ENCODE data around the gene EPHX1.

Gene EPHX1

DNA sequence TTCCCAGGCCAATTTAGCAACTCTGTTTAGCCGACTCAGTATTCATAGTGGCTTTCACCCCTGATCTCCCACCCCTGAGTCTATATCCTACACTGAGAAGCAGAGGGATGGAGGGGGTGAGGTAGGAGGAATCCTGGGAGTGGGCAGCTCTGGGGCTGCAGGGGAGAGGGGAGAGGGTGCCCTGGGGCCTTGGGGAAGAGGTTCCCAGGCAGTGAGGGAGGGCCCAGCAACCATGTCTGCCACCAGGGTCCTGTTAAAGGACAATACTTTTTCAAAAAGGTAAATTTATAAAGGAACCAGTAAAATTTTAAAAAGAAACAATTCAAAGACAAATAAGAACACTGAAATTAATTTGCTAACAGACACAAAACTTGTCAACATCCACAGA is 30.3 kb downstream of the EPHX1 start:
- no peak for DNase-seq
- H3K4me1 ChIP-seq = peaks cover 0 to 12% (median 6%) of the 10 kb centered on the region in 4 donors
- H3K27me3 ChIP-seq = no peaks in the 10 kb centered on the region
- H3K9me3 ChIP-seq = no peaks in the 10 kb centered on the region
- H3K27ac ChIP-seq = no peak overlapping the region
- TF ChIP-seq, protein P1, sequence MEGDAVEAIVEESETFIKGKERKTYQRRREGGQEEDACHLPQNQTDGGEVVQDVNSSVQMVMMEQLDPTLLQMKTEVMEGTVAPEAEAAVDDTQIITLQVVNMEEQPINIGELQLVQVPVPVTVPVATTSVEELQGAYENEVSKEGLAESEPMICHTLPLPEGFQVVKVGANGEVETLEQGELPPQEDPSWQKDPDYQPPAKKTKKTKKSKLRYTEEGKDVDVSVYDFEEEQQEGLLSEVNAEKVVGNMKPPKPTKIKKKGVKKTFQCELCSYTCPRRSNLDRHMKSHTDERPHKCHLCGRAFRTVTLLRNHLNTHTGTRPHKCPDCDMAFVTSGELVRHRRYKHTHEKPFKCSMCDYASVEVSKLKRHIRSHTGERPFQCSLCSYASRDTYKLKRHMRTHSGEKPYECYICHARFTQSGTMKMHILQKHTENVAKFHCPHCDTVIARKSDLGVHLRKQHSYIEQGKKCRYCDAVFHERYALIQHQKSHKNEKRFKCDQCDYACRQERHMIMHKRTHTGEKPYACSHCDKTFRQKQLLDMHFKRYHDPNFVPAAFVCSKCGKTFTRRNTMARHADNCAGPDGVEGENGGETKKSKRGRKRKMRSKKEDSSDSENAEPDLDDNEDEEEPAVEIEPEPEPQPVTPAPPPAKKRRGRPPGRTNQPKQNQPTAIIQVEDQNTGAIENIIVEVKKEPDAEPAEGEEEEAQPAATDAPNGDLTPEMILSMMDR (IDR thresholded peaks at IDR 0.05) = no peak
- peaks cover 6 to 68% (median 25%) of the 10 kb centered on the region in 3 donors for H3K36me3 ChIP-seq
- H3K4me3 ChIP-seq = no peak overlapping the region
- intact Hi-C loops (cut with DNase I; ENCODE audit: low total_unique reads) = loop anchor here (10.0 kb wide), 1 partner anchor 185 kb away; the partner anchor contains the start of gene ENAH

DNA sequence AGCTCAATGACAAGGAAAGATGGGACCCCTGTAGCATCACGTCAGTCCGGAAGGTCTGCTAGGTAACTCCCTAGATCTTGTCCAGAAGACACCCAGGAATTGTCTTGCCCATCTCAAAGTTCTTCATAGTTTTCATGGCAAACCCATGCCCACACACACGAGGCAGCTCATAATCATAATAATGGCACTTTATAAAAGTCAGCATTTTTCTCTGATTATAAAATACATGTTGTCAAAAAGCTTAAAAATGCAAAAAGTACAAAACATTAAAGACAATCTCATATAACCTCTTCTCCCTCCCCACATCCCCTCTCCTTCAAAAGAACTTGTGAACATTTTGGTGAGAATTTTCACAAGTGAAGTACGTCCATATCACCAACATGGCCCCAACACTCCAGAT is 30.8 kb downstream of the EPHX1 start:
- TF ChIP-seq, protein P1 (IDR thresholded peaks at IDR 0.05) = no peak
- H3K27ac ChIP-seq = no peak overlapping the region
- H3K4me3 ChIP-seq = no peak overlapping the region
- H3K4me1 ChIP-seq = peaks cover 0 to 12% (median 7%) of the 10 kb centered on the region in 4 donors
- H3K27me3 ChIP-seq = no peaks in the 10 kb centered on the region
- intact Hi-C loops (cut with DNase I; ENCODE audit: low total_unique reads) = loop anchor here (10.0 kb wide), 1 partner anchor 186 kb away; the partner anchor contains the start of gene ENAH
- DNase-seq = no peak
- H3K36me3 ChIP-seq = peaks cover 6 to 73% (median 26%) of the 10 kb centered on the region in 3 donors
- no peaks in the 10 kb centered on the region for H3K9me3 ChIP-seq

DNA sequence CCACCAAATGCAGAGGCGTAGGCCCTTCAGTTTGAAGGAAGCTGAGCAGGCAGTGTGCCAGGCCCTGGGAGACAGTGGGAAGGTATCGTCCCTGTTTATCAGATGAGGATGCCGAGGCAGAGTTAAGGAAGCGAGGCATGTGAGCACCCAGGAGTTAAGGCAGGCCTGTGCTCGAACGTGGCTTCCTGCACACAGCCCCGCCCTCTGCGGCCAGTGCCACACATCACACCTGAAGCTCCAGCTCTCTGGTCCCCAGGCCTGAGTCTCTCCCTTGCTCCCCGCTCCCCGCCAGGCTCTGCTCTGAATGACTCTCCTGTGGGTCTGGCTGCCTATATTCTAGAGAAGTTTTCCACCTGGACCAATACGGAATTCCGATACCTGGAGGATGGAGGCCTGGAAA is 32.1 kb downstream of the EPHX1 start:
- TF ChIP-seq, protein P1 (IDR thresholded peaks at IDR 0.05) = no peak
- H3K27me3 ChIP-seq = no peaks in the 10 kb centered on the region
- H3K9me3 ChIP-seq = no peaks in the 10 kb centered on the region
- H3K4me1 ChIP-seq = peaks cover 0 to 9% (median 6%) of the 10 kb centered on the region in 4 donors
- intact Hi-C loops (cut with DNase I; ENCODE audit: low total_unique reads) = loop anchor here (10.0 kb wide), 1 partner anchor 187 kb away; the partner anchor contains the start of gene ENAH
- DNase-seq = no peak
- no peak overlapping the region for H3K27ac ChIP-seq
- H3K36me3 ChIP-seq = peaks cover 6 to 85% (median 39%) of the 10 kb centered on the region in 3 donors
- H3K4me3 ChIP-seq = no peak overlapping the region

DNA sequence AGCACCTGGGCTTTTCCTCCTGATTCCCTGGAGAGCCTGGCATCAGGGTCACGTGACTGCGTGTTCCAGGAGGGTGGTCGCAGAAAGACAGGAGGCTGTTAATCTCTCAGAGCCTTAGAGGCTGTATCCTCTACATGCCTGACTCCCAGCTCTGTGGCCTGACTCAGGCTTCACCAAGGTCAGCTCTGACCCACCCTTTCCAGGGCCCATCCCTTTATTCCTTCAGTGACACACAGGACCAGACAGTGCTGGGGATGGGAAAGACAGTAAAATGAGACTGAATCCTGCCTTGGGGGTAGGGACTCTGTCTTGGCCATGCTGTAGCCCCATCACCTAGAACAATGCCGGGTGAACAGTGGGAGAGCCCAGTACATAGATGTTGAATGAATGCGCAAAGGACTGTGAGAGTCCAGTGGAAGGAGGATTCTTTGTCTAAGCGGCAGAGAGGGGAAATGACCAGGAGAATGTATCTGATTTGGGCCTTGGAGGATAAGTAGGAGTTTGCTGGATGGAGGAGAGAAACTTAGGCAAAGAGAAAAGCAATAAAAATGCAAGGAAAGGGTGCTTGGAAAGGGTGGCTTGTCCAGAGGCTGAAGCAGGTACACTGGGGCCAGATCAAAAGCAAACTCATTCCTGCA is 33.0 kb downstream of the EPHX1 start:
- intact Hi-C loops (cut with DNase I; ENCODE audit: low total_unique reads) = loop anchor here (10.0 kb wide), 1 partner anchor 188 kb away; the partner anchor contains the start of gene ENAH
- TF ChIP-seq, protein P1 (IDR thresholded peaks at IDR 0.05) = no peak
- H3K4me3 ChIP-seq = no peak overlapping the region
- H3K36me3 ChIP-seq = peaks cover 6 to 88% (median 48%) of the 10 kb centered on the region in 3 donors
- DNase-seq = no peak
- peaks cover 0 to 9% (median 6%) of the 10 kb centered on the region in 4 donors for H3K4me1 ChIP-seq
- H3K27ac ChIP-seq = no peak overlapping the region
- no peaks in the 10 kb centered on the region for H3K27me3 ChIP-seq
- H3K9me3 ChIP-seq = no peaks in the 10 kb centered on the region

- Histone ChIP-seq H3K4me1 (peaks cover 0 to 9% (median 6%) of the 10 kb centered on the region in 4 donors), H3K27me3 (no peaks in the 10 kb centered on the region), H3K27ac (no peak overlapping the region), H3K4me3 (no peak overlapping the region), H3K36me3 (peaks cover 6 to 88% (median 48%) of the 10 kb centered on the region in 3 donors), H3K9me3 (no peaks in the 10 kb centered on the region)
- intact Hi-C loops (cut with DNase I; ENCODE audit: low total_unique reads) = loop anchor here (10.0 kb wide), 1 partner anchor 189 kb away; the partner anchor contains the start of gene ENAH
- TF ChIP-seq, protein P1 (IDR thresholded peaks at IDR 0.05) = no peak
- no peak for DNase-seq
Observed at GRCh38 chr1:225843426-225843795, 33.5 kb downstream of the EPHX1 start.
